HEK293T (cell line): ENCODE data around the gene SULT1A1.
"Not testable (repeated sequence)": the region's sequence is repeated elsewhere in the genome, so short reads cannot be mapped to it uniquely, and the experiment has no call there.

Experiments
- CTCF ChIA-PET: fragments of 350-600 bp; formaldehyde crosslinking; extraction: SDS; loops from one replicate; lab custom pipeline; 2021; ENCODE audit warnings: antibody characterized with exemption, inconsistent platforms; lab: Yijun Ruan, JAX
- POLR2A ChIA-PET: fragments of 350-600 bp; formaldehyde crosslinking; extraction: SDS; loops from one replicate; lab custom pipeline; 2020; ENCODE audit warnings: antibody characterized with exemption, inconsistent platforms; lab: Yijun Ruan, JAX
- DNase-seq: peaks from one replicate; pipeline ENCODE4 v3.0.0; 2012; ENCODE audit warnings: mixed read lengths; ENCODE audit errors: extremely low spot score
- ARNT ChIP-seq: fragments of 450-650 bp; IDR thresholded peaks from 2 replicates; pipeline ENCODE4 v1.6.1; 2017; ENCODE audit warnings: mild to moderate bottlenecking
- BHLHE40 ChIP-seq: fragments of 450-650 bp; IDR thresholded peaks from 2 replicates; pipeline ENCODE4 v1.6.1; 2016; ENCODE audit warnings: mild to moderate bottlenecking, moderate library complexity, borderline replicate concordance
- CTBP1 ChIP-seq: fragments of 450-650 bp; IDR thresholded peaks from 2 replicates; pipeline ENCODE4 v1.6.1; 2016; ENCODE audit warnings: borderline replicate concordance
- ELF4 ChIP-seq: fragments of 450-650 bp; IDR thresholded peaks from 2 replicates; pipeline ENCODE4 v1.6.1; 2017; ENCODE audit warnings: antibody characterized with exemption
- FOXA1 ChIP-seq: fragments of 450-650 bp; IDR thresholded peaks from 2 replicates; pipeline ENCODE4 v1.6.1; 2016; ENCODE audit warnings: mild to moderate bottlenecking
- FOXK2 ChIP-seq: fragments of 450-650 bp; IDR thresholded peaks from 2 replicates; pipeline ENCODE4 v1.6.1; 2016; ENCODE audit warnings: mild to moderate bottlenecking
- FOXM1 ChIP-seq: fragments of 450-650 bp; IDR thresholded peaks from 2 replicates; pipeline ENCODE4 v1.6.1; 2017; ENCODE audit warnings: mild to moderate bottlenecking, borderline replicate concordance
- HDGF ChIP-seq: fragments of 450-650 bp; IDR thresholded peaks from 2 replicates; pipeline ENCODE4 v1.6.1; 2017; ENCODE audit warnings: antibody characterized with exemption, borderline replicate concordance
- L3MBTL2 ChIP-seq: fragments of 450-650 bp; conservative IDR thresholded peaks from 2 replicates; pipeline ENCODE4 v1.6.1; 2016; ENCODE audit warnings: mild to moderate bottlenecking
- LEF1 ChIP-seq: fragments of 450-650 bp; IDR thresholded peaks from 2 replicates; pipeline ENCODE4 v1.6.1; 2017; ENCODE audit warnings: mild to moderate bottlenecking, borderline replicate concordance
- NFRKB ChIP-seq: fragments of 450-650 bp; IDR thresholded peaks from 2 replicates; pipeline ENCODE4 v1.6.1; 2016; ENCODE audit warnings: mild to moderate bottlenecking, moderate library complexity
- SP1 ChIP-seq: fragments of 450-650 bp; IDR thresholded peaks from 2 replicates; pipeline ENCODE4 v1.6.1; 2017
- SUZ12 ChIP-seq: fragments of 450-650 bp; IDR thresholded peaks from 2 replicates; pipeline ENCODE4 v1.6.1; 2016; ENCODE audit warnings: mild to moderate bottlenecking
- TARDBP ChIP-seq: fragments of 450-650 bp; IDR thresholded peaks from 2 replicates; pipeline ENCODE4 v1.6.1; 2016
- ZNF384 ChIP-seq: fragments of 450-650 bp; IDR thresholded peaks from 2 replicates; pipeline ENCODE4 v1.6.1; 2016
- TF ChIP-seq, protein P1 (sequence below): fragments of 450-650 bp; IDR thresholded peaks from 2 replicates; pipeline ENCODE4 v1.6.1; 2016

Gene SULT1A1

DNA sequence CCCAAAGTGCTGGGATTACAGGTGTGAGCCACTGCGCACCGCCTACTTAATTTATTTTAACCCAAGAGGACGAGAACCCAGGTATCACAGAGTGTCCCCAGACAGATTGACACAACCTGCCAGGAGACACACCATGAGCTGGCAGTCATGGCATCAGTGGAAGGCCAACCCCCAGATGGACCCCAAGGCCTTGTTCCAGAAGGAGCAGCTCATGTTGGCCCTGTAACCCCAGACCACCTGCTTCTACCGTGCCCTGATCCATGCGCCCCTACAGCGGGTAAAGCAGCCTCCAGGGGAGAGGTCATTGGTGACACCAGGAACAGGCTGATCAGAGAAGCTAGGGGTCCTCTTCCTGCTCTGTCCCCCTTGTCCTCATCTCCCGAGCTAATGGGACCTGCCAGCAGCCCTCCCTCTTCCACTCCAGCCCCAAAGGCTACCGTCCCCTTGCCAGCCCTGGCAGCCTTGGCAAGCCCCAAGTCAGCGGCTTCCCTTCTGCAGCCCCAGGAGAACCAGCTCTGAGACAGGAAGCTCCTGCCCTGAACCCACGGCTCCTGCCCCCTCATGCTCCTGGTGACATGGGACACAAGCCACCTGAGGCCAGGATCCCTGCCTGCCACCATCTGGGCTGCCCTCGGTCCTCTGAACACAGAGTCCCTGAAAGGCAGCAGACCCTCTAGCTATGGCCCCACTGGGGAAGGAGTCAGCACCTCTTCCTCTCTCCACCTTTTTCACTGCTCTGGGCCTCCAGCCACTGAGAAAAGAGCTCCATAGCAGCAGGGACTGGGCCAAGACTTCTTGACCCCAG, 6.3 kb downstream of the SULT1A1 start:
- ChIA-PET CTCF (no interaction called here), POLR2A (no interaction called here)
- TF ChIP-seq HDGF = no peak
- no peak for TF ChIP-seq FOXA1
- TF ChIP-seq NFRKB = no peak
- TF ChIP-seq BHLHE40 = no peak
- TF ChIP-seq L3MBTL2 = no peak
- no peak for TF ChIP-seq ELF4
- TF ChIP-seq LEF1 = no peak
- no peak for TF ChIP-seq TARDBP
- no peak for TF ChIP-seq FOXK2
- TF ChIP-seq SP1 = no peak
- no peak for TF ChIP-seq SUZ12
- TF ChIP-seq, protein P1, sequence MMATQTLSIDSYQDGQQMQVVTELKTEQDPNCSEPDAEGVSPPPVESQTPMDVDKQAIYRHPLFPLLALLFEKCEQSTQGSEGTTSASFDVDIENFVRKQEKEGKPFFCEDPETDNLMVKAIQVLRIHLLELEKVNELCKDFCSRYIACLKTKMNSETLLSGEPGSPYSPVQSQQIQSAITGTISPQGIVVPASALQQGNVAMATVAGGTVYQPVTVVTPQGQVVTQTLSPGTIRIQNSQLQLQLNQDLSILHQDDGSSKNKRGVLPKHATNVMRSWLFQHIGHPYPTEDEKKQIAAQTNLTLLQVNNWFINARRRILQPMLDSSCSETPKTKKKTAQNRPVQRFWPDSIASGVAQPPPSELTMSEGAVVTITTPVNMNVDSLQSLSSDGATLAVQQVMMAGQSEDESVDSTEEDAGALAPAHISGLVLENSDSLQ = no peak
- no peak for TF ChIP-seq ARNT
- TF ChIP-seq FOXM1 = no peak
- TF ChIP-seq CTBP1 = no peak
- no peak for TF ChIP-seq ZNF384
- DNase-seq = no peak

DNA sequence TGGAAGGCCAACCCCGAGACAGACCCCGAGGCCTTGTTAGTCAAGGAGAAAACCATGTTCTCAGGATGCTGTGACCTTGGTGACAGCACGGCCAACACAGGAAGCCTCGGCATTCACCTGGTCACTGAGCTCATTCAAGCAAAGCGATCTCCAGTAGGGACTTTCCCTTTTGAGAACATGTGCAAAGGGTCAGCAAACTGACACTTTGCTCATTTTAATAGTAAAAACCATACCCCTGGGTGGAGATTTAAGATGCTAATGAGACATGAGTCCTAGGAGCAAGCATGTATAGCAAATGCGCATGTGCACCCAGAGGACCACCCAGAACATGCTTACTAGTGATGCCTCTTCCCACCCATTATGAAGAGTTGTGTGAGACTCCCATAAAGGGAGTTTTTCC, 7.3 kb downstream of the SULT1A1 start:
- ChIA-PET CTCF (no interaction called here), POLR2A (no interaction called here)
- DNase-seq = no peak
- TF ChIP-seq FOXM1 (no peak), HDGF (no peak), CTBP1 (no peak), SUZ12 (no peak), ELF4 (no peak), FOXA1 (no peak), NFRKB (no peak), SP1 (no peak)
- TF ChIP-seq, protein P1 = no peak

DNA sequence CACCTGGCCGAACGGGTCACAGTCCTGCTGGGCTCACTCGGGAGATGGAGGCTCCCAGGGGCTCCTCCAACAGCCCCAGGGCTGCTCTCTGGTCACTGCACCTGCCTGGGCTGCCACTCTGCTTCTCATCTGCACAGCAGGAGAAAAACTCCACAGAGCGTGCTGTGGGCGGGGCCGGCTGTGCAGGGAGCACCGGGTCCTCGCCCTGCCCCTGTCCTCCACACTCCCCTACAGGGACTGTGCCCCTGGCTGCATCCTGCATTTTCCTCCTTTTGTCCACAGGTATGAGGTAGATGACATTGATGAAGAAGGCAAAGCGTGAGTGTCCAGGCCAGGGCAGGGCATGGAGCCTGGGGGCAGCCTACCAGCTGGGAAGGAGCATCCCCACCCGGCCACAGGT, 7.8 kb downstream of the SULT1A1 start:
- DNase-seq, CTCF ChIA-PET, POLR2A ChIA-PET: not testable (repeated sequence)

DNA sequence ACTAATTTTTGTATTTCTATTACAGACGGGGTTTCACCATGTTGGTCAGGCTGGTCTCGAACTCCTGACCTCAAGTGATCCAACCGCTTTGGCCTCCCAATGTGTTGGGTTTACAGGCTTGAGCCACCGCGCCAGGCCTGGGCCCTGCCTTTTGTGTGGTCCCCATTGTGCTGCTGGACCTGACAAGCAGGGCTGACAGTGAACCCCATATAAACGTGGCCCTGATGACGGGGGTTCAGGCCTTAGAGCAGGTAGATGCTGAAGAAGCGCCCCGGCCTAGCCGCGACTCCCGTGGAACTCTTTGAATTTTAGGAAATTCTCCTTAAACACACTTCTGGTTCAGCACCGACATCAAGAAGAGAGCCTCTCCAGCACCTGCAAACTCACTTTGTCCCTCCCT, 8.3 kb downstream of the SULT1A1 start:
- DNase-seq, POLR2A ChIA-PET, CTCF ChIA-PET: not testable (repeated sequence)

DNA sequence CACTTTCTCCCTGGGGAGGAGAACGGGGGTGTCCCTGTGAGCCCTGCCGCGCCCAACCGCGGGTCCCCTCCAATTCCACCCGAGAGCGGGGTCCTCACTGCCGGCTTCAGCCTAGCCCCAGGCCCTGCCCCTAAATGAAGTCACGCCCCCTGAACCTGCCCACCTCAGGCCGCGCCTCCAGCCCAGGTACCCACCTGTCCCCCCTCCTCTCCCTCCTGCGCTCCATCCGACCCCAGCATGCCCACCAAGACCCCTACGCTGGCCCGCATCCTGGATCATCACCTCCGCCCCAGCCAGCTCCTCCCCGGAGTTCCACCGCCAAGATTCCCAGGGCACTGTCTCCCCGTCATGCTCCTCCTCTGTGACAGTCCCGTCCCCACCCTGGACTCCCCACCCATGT, 8.9 kb downstream of the SULT1A1 start:
- DNase-seq, POLR2A ChIA-PET, CTCF ChIA-PET: not testable (repeated sequence)

DNA sequence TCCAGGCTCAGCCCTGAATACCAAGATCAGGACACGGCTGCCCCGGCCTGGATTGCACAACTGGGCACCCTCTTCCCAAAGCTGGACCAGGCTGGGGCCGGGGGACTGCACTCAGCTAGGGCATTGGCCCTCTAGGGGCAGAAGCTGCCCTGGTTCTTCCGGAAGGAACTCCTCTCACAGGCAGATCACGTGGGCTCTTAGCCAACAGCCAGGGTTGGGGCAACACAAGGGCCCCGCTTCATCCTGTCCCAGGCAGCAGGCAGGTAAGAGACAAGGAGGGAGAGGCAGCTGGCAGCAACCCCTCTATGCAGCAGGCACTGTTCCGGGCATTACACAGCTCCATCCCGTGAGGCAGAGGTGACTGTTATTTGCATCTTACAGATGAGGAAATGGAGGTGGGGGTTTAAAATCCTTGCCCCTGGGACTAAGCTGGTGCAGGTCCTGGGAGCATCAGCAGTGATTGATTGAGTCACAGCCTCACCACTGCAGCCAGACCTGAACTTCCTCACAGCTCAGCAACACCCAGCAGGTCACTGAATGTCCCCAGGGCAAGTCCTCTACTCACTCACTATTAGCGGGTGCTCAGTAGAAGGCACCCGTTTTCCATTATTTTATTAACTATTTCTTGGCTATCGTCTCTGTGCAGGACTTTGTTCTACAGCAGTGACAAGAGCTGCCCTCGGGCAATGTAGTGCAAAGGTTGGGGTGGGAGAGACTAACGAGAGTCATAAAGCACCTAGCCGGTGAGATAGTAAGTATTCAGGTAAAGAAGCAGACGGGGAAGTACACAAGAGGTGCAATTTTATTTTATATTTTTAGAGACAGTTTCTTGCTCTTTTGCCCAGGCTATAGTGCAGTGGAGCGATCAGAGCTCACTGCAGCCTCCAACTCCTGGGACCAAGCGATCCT, 10.2 kb downstream of the SULT1A1 start:
- DNase-seq, POLR2A ChIA-PET, CTCF ChIA-PET: not testable (repeated sequence)

DNA sequence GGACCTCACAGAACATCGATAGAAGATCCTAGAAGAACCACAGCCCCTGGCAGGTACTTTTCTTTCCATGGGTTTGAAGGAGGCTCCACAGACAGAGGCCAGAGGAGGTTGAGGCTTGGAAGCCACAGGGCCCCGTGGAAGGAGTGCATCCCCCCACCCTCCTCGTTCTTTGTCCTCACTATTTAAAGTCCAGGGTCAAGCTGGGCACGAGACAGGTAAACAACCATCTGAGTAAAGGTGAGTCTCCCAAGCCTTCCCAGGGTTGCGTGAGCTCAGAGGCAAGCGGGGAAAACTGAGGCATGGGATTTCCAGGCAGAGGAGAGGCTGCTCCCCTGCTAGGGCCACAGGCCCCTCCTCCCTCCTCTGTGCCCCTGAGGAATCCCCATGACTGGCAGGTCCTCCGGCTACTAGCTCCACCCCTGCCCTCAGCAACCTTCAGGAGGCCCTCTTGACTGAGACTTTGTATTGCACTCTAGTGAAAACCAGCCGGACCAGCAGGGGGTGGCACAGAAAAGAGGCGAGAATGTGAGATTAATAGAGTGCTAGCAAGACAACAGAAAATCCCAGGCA, 12.1 kb downstream of the SULT1A1 start:
- CTCF ChIA-PET = interaction anchor here (1.2 kb wide), 1 partner anchor 20 kb away, joined by 3 read pairs; no protein-coding TSS in a partner anchor
- TF ChIP-seq CTBP1 (no peak), HDGF (no peak), SP1 (no peak), FOXK2 (no peak)
- TF ChIP-seq, protein P1 = peak; percentile 77
- peak; percentile 35 for DNase-seq
- POLR2A ChIA-PET = interaction anchor here (0.9 kb wide), 1 partner anchor 12 kb away, joined by 4 read pairs; the partner anchor contains the start of gene SULT1A1
